ENCODE data around the gene SLC43A3. TPM values are rescaled to one million over a fixed set of nuclear protein-coding genes. Genes with fewer than 3 reads are reported as not detected.

The SLC43A3 gene
- total RNA-seq, 1 experiment from 2014 or later: 21.4 TPM

GRCh38 chr11:57363131-57364080 is 63.5 kb downstream of the SLC43A3 start:
- 0 out of 5 replicates have a peak, but pooled peaks cover 0 to 2% of the 10 kb centered on the region in 2 experiments for H3K9me3 Mint-ChIP-seq
- no peak for TF ChIP-seq CTCF (conservative IDR thresholded peaks at IDR 0.05)
- H3K27ac ChIP-seq (ENCODE audit: insufficient read length, low read depth, low read length): no peak overlapping the region
- no peak overlapping the region for H3K4me2 ChIP-seq (ENCODE audit: insufficient read depth, insufficient read length, low read length)
- no peak overlapping the region for H3K27ac Mint-ChIP-seq
- H3K79me2 ChIP-seq (ENCODE audit: insufficient read depth, low read length): no peaks in the 10 kb centered on the region
- H3K4me3 Mint-ChIP-seq: no peak overlapping the region
- H3K23ac ChIP-seq (ENCODE audit: insufficient read length, low read depth, low read length): no peak overlapping the region
- H2BK15ac ChIP-seq (ENCODE audit: low read depth, low read length): no peak overlapping the region
- no peak overlapping the region for H3K4ac ChIP-seq (ENCODE audit: low read depth, low read length)
- H2AK5ac ChIP-seq (ENCODE audit: insufficient read length, low read length): no peak overlapping the region
- no peaks in the 10 kb centered on the region for H3K36me3 Mint-ChIP-seq (ENCODE audit: insufficient read depth in 1 of 3, low read depth in 3 of 3)
- no peak overlapping the region for H2BK5ac ChIP-seq (ENCODE audit: insufficient read length, low read length)
- no peak overlapping the region for H4K5ac ChIP-seq (ENCODE audit: insufficient read length, low read depth, low read length)
- H3K9ac ChIP-seq (ENCODE audit: extremely low read depth, insufficient read length, low read length): no peak overlapping the region
- H3K18ac ChIP-seq (ENCODE audit: insufficient read length, low read depth, low read length): no peak overlapping the region
- H3T11ph ChIP-seq (ENCODE audit: low read length): no peak overlapping the region
- no CpG with 5 or more reads among the region's 7 CpGs for WGBS (ENCODE audit: extremely low coverage, insufficient read length, low lambda C conversion rate)
- H3K27me3 Mint-ChIP-seq (ENCODE audit: low read depth): peaks cover 31% of the 10 kb centered on the region
- no peak overlapping the region for H2BK20ac ChIP-seq (ENCODE audit: low read depth, low read length, poor library complexity, severe bottlenecking)
- H3K14ac ChIP-seq (ENCODE audit: insufficient read depth, low read length): no peak overlapping the region
- no peak overlapping the region for H2AFZ ChIP-seq (ENCODE audit: low read length)
- no peaks in the 10 kb centered on the region for H3K27me3 ChIP-seq (ENCODE audit: insufficient read depth, low read length)
- H3K56ac ChIP-seq (ENCODE audit: insufficient read length, low read depth, low read length): no peak overlapping the region
- H4K8ac ChIP-seq (replicated peaks; ENCODE audit: insufficient read length, low read depth, low read length): no peak overlapping the region
- no peak for DNase-seq
- H3K79me1 ChIP-seq (ENCODE audit: insufficient read depth, low read depth, low read length, poor library complexity, severe bottlenecking): no peaks in the 10 kb centered on the region
- H3K9me3 ChIP-seq (ENCODE audit: control insufficient read depth, low read depth, low read length): no peaks in the 10 kb centered on the region
- H3K4me1 Mint-ChIP-seq: peaks cover 40 to 41% of the 10 kb centered on the region in 2 experiments
- H2BK12ac ChIP-seq (ENCODE audit: insufficient read length, low read depth, low read length): no peak overlapping the region
- no peaks in the 10 kb centered on the region for H4K20me1 ChIP-seq (ENCODE audit: control insufficient read depth, insufficient read depth, insufficient read length)
- no peak overlapping the region for H2BK120ac ChIP-seq (ENCODE audit: low read depth, low read length, poor library complexity, severe bottlenecking)
- no peaks in the 10 kb centered on the region for H3K23me2 ChIP-seq (ENCODE audit: insufficient read length, low read depth, low read length, poor library complexity, severe bottlenecking)
- no peak overlapping the region for H4K91ac ChIP-seq (ENCODE audit: insufficient read length, low read depth, low read length)
- H3K4me1 ChIP-seq (ENCODE audit: insufficient read depth, low read length): peaks cover 6% of the 10 kb centered on the region

Measured in H9 (cell line).